Fibroblast of lung (primary cell): Measurements from ENCODE around the gene MSI2. TPM values are rescaled to one million over a fixed set of nuclear protein-coding genes. Genes with fewer than 3 reads are reported as not detected.
A peak's percentile ranks its signal among the peaks of the same experiment; 100 is the strongest.

Experiments used
- DNase-seq, 2 donors: peaks; one replicate each; pipeline versions ENCODE4 v3.0.0 to v3.0.0-alpha.2; 2010; ENCODE audit warnings: low read depth in 2 of 2
- H2AFZ ChIP-seq: 2 replicates; pipeline ENCODE4 v1.5.1; 2012; ENCODE audit warnings: low read length, control low read depth, inconsistent platforms
- H3K27ac ChIP-seq: 2 replicates; pipeline ENCODE4 v1.5.1; 2011; ENCODE audit warnings: low read length, control low read depth; ENCODE audit not compliant: insufficient read depth
- H3K27me3 ChIP-seq: 2 replicates; pipeline ENCODE4 v1.5.1; 2011; ENCODE audit warnings: mild to moderate bottlenecking, low read length; ENCODE audit not compliant: control insufficient read depth, insufficient read depth
- H3K36me3 ChIP-seq: 2 replicates; pipeline ENCODE4 v1.5.1; 2011; ENCODE audit warnings: low read length; ENCODE audit not compliant: control insufficient read depth, insufficient read depth
- H3K4me1 ChIP-seq: 2 replicates; pipeline ENCODE4 v1.5.1; 2011; ENCODE audit warnings: low read length; ENCODE audit not compliant: control insufficient read depth, insufficient read depth; ENCODE audit errors: extremely low read depth
- H3K4me2 ChIP-seq: 2 replicates; pipeline ENCODE4 v1.5.1; 2011; ENCODE audit warnings: low read length, control low read depth; ENCODE audit not compliant: insufficient read depth; ENCODE audit errors: extremely low read depth
- H3K4me3 ChIP-seq, 4 experiments: fragments of 200-600 bp in 1 of 4; sonication (generic) in 1 of 4; replicated peaks in 1 of 4; 2 replicates each; pipeline ENCODE4 v1.5.1; 2011 to 2016; ENCODE audit warnings: low read length in 4 of 4, low read depth in 3 of 4, mild to moderate bottlenecking in 3 of 4, control low read depth in 2 of 4, inconsistent platforms in 1 of 4, mixed read lengths in 1 of 4; ENCODE audit not compliant: insufficient read depth in 1 of 4; ENCODE audit errors: control extremely low read depth in 1 of 4
- H3K79me2 ChIP-seq: 2 replicates; pipeline ENCODE4 v1.5.1; 2012; ENCODE audit warnings: mild to moderate bottlenecking, low read length, inconsistent platforms; ENCODE audit not compliant: control insufficient read depth, insufficient read depth
- H3K9ac ChIP-seq: 2 replicates; pipeline ENCODE4 v1.5.1; 2011; ENCODE audit warnings: mild to moderate bottlenecking, low read length, control low read depth; ENCODE audit not compliant: insufficient read depth
- H3K9me3 ChIP-seq: 2 replicates; pipeline ENCODE4 v1.5.1; 2012; ENCODE audit warnings: low read depth, low read length; ENCODE audit not compliant: control insufficient read depth, insufficient read depth
- H4K20me1 ChIP-seq: 2 replicates; pipeline ENCODE4 v1.5.1; 2011; ENCODE audit warnings: low read length; ENCODE audit not compliant: control insufficient read depth, insufficient read depth; ENCODE audit errors: extremely low read depth
- CTCF ChIP-seq, 2 donors: IDR thresholded peaks in 1 of 2; conservative IDR thresholded peaks in 1 of 2; 1 replicate in 1 of 2; 2 replicates in 1 of 2; pipeline ENCODE4 v1.5.1; 2011 to 2012; ENCODE audit warnings: low read length in 2 of 2, control low read depth in 1 of 2, inconsistent platforms in 1 of 2, low read depth in 1 of 2, mild to moderate bottlenecking in 1 of 2
- EZH2 ChIP-seq: IDR thresholded peaks from 2 replicates; pipeline ENCODE4 v1.5.1; 2012; ENCODE audit warnings: low read length, control low read depth, mild to moderate bottlenecking; ENCODE audit errors: missing control alignments
- polyA plus RNA-seq, 2 donors: library from polyadenylated mRNA; depleted of rRNA in 1 of 2; stranded (reverse) in 1 of 2; unstranded in 1 of 2; fragments of >200 nt; gene quantifications; 2 replicates each; pipeline ENCODE4 v1.2.1, GENCODE V29; 2011 to 2012; ENCODE audit warnings: missing spikeins in 1 of 2
- total RNA-seq: library from RNA; depleted of rRNA; stranded (reverse); fragments of >200 nt; gene quantifications from 2 replicates; pipeline ENCODE4 v1.2.1, GENCODE V29; 2014

The MSI2 gene
- total and polyA plus RNA-seq, 2 donors (not counting 1 experiment from before 2014, with no cell fraction given): 6.8 to 14.2 TPM

- H3K4me2 ChIP-seq: no peak overlapping the region
- H3K4me1 ChIP-seq: no peaks in the 10 kb centered on the region
- no peak overlapping the region for H3K4me3 ChIP-seq
- H3K27me3 ChIP-seq: no peaks in the 10 kb centered on the region
- no peaks in the 10 kb centered on the region for H4K20me1 ChIP-seq
- no peak overlapping the region for H3K9ac ChIP-seq
- no peaks in the 10 kb centered on the region for H3K9me3 ChIP-seq
- no peak for DNase-seq
- H2AFZ ChIP-seq: no peak overlapping the region
- H3K79me2 ChIP-seq: no peaks in the 10 kb centered on the region
- TF ChIP-seq CTCF (conservative IDR thresholded peaks at IDR 0.05 in 1 of 2, IDR thresholded peaks at IDR 0.05 in 1 of 2; ENCODE audit: low read depth in 1 of 2, low read length in 2 of 2) (no peak), EZH2 (no peak)
- no peaks in the 10 kb centered on the region for H3K36me3 ChIP-seq
- H3K27ac ChIP-seq: no peak overlapping the region
Observed at GRCh38 chr17:57615836-57616757, 359.8 kb downstream of the MSI2 start.

- no peaks in the 10 kb centered on the region for H3K36me3 ChIP-seq
- H3K27ac ChIP-seq: no peak overlapping the region
- H3K4me3 ChIP-seq: no peak overlapping the region
- no peaks in the 10 kb centered on the region for H3K9me3 ChIP-seq
- DNase-seq: no peak
- no peaks in the 10 kb centered on the region for H3K79me2 ChIP-seq
- H3K9ac ChIP-seq: no peak overlapping the region
- no peak overlapping the region for H3K4me2 ChIP-seq
- H3K4me1 ChIP-seq: no peaks in the 10 kb centered on the region
- H3K27me3 ChIP-seq: no peaks in the 10 kb centered on the region
- H2AFZ ChIP-seq: no peak overlapping the region
- no peak for TF ChIP-seq EZH2
- TF ChIP-seq CTCF (conservative IDR thresholded peaks at IDR 0.05 in 1 of 2, IDR thresholded peaks at IDR 0.05 in 1 of 2; ENCODE audit: low read depth in 1 of 2, low read length in 2 of 2): no peak
- no peaks in the 10 kb centered on the region for H4K20me1 ChIP-seq
Observed at GRCh38 chr17:57617218-57617617, 360.9 kb downstream of the MSI2 start.

- H3K4me3 ChIP-seq: no peak overlapping the region
- no peak overlapping the region for H3K27ac ChIP-seq
- no peaks in the 10 kb centered on the region for H4K20me1 ChIP-seq
- no peak overlapping the region for H3K4me2 ChIP-seq
- no peaks in the 10 kb centered on the region for H3K79me2 ChIP-seq
- H3K36me3 ChIP-seq: no peaks in the 10 kb centered on the region
- H3K4me1 ChIP-seq: no peaks in the 10 kb centered on the region
- DNase-seq: peak; percentile 27 to 93
- no peak for TF ChIP-seq CTCF (conservative IDR thresholded peaks at IDR 0.05 in 1 of 2, IDR thresholded peaks at IDR 0.05 in 1 of 2; ENCODE audit: low read depth in 1 of 2, low read length in 2 of 2)
- no peak for TF ChIP-seq EZH2
- no peaks in the 10 kb centered on the region for H3K27me3 ChIP-seq
- no peaks in the 10 kb centered on the region for H3K9me3 ChIP-seq
- no peak overlapping the region for H3K9ac ChIP-seq
- H2AFZ ChIP-seq: no peak overlapping the region
Observed at GRCh38 chr17:57619061-57619937, 363.0 kb downstream of the MSI2 start.
